Keratinocyte (primary cell): ENCODE measurements around the gene DUSP8. TPM values are rescaled to one million over a fixed set of nuclear protein-coding genes. Genes with fewer than 3 reads are reported as not detected.

ENCODE experiments used
- DNase-seq: peaks from one replicate; pipeline ENCODE4 v3.0.0-alpha.2; 2011; ENCODE audit warnings: low read depth, missing footprints, low spot score
- FAIRE-seq: peaks from 2 replicates; lab custom pipeline; 2011; peaks lifted over from hg19 to GRCh38; lab: Jason Lieb, UNC
- H2AFZ ChIP-seq: 2 replicates; pipeline ENCODE4 v1.6.0; 2012; ENCODE audit warnings: low read length, control low read depth, inconsistent platforms; ENCODE audit not compliant: control insufficient read depth
- H3K27ac ChIP-seq: 2 replicates; pipeline ENCODE4 v1.5.1; 2011; ENCODE audit warnings: low read length; ENCODE audit not compliant: control insufficient read depth, insufficient read depth
- H3K27me3 ChIP-seq: 3 replicates; pipeline ENCODE4 v1.6.0; 2011; ENCODE audit warnings: low read length; ENCODE audit not compliant: control insufficient read depth, insufficient read depth; ENCODE audit errors: extremely low read depth
- H3K36me3 ChIP-seq, 2 experiments: 2 replicates in 1 of 2; 3 replicates in 1 of 2; pipeline ENCODE4 v1.5.1; 2011; ENCODE audit warnings: low read length in 2 of 2, mild to moderate bottlenecking in 1 of 2; ENCODE audit not compliant: control insufficient read depth in 2 of 2, insufficient read depth in 2 of 2; ENCODE audit errors: extremely low read depth in 1 of 2
- H3K4me1 ChIP-seq: 3 replicates; pipeline ENCODE4 v1.5.1; 2011; ENCODE audit warnings: low read length; ENCODE audit not compliant: control insufficient read depth, insufficient read depth; ENCODE audit errors: extremely low read depth
- H3K4me2 ChIP-seq: 3 replicates; pipeline ENCODE4 v1.6.0; 2011; ENCODE audit warnings: low read depth, low read length; ENCODE audit not compliant: control insufficient read depth, insufficient read depth; ENCODE audit errors: extremely low read depth
- H3K4me3 ChIP-seq, 3 experiments: fragments of 200-600 bp in 1 of 3; sonication (generic) in 1 of 3; 2 replicates in 2 of 3; 3 replicates in 1 of 3; pipeline ENCODE4 v1.5.1; 2011 to 2016; ENCODE audit warnings: low read length in 3 of 3, mild to moderate bottlenecking in 3 of 3, control low read depth in 2 of 3, inconsistent platforms in 1 of 3, low read depth in 1 of 3, mixed read lengths in 1 of 3, mixed run types in 1 of 3, moderate library complexity in 1 of 3; ENCODE audit not compliant: control insufficient read depth in 2 of 3, insufficient read depth in 2 of 3; ENCODE audit errors: extremely low read depth in 1 of 3
- H3K79me2 ChIP-seq: 2 replicates; pipeline ENCODE4 v1.6.0; 2012; ENCODE audit warnings: low read length; ENCODE audit not compliant: control insufficient read depth, insufficient read depth
- H3K9ac ChIP-seq: 3 replicates; pipeline ENCODE4 v1.6.0; 2011; ENCODE audit warnings: low read length; ENCODE audit not compliant: control insufficient read depth, insufficient read depth; ENCODE audit errors: extremely low read depth
- H3K9me1 ChIP-seq: 3 replicates; pipeline ENCODE4 v1.6.0; 2011; ENCODE audit warnings: low read length; ENCODE audit not compliant: control insufficient read depth, insufficient read depth; ENCODE audit errors: extremely low read depth
- H3K9me3 ChIP-seq: 2 replicates; pipeline ENCODE4 v1.5.1; 2012; ENCODE audit warnings: low read depth, low read length; ENCODE audit not compliant: control insufficient read depth
- H4K20me1 ChIP-seq: 3 replicates; pipeline ENCODE4 v1.6.0; 2011; ENCODE audit warnings: low read length; ENCODE audit not compliant: control insufficient read depth, insufficient read depth; ENCODE audit errors: extremely low read depth
- CTCF ChIP-seq, 3 experiments: IDR thresholded peaks in 1 of 3; conservative IDR thresholded peaks in 1 of 3; optimal IDR thresholded peaks in 1 of 3; 2 replicates in 2 of 3; 3 replicates in 1 of 3; pipeline versions ENCODE3 to v1.5.1; 2011; ENCODE audit warnings: low read length in 3 of 3, mild to moderate bottlenecking in 3 of 3, moderate library complexity in 2 of 3, control low read depth in 1 of 3, inconsistent platforms in 1 of 3; ENCODE audit not compliant: insufficient read depth in 2 of 3; ENCODE audit errors: extremely low read depth in 1 of 3
- EZH2 ChIP-seq: IDR thresholded peaks from one replicate; pipeline ENCODE4 v1.6.1; 2012; ENCODE audit warnings: inconsistent platforms, mild to moderate bottlenecking, low read length, moderate library complexity
- dilution Hi-C: fragments of 300-500 bp; cut with MboI; formaldehyde crosslinking; loops from one replicate; pipeline ENCODE4 v1.7.0; 2020; ENCODE audit warnings: low sequenced_read_pairs; ENCODE audit not compliant: extremely low pct_ligation_motif_present
- polyA plus RNA-seq, 5 experiments: library from polyadenylated mRNA; depleted of rRNA in 3 of 5; stranded (reverse) in 3 of 5; stranded (forward) in 1 of 5; unstranded in 1 of 5; fragments of >200 nt; gene quantifications; 1 replicate in 1 of 5; 2 replicates in 3 of 5; 3 replicates in 1 of 5; pipeline versions ENCODE4 v1.2.1 to v1.2.3, GENCODE V29; 2011 to 2012; ENCODE audit warnings: missing spikeins in 2 of 5, low read depth in 1 of 5, low replicate concordance in 1 of 5

Gene DUSP8
- polyA plus RNA-seq, 1 donor (not counting 4 experiments of a cell fraction or from before 2014, with no cell fraction given), result 0.58 TPM

GRCh38 chr11:1506981-1507380 is 65.1 kb downstream of the DUSP8 start:
- Histone ChIP-seq H3K36me3 (no peaks in the 10 kb centered on the region), H3K4me1 (no peaks in the 10 kb centered on the region), H2AFZ (no peak overlapping the region), H3K4me3 (no peak overlapping the region), H3K9me1 (no peaks in the 10 kb centered on the region), H3K27me3 (no peaks in the 10 kb centered on the region), H3K4me2 (no peak overlapping the region), H3K9me3 (no peaks in the 10 kb centered on the region), H3K9ac (no peak overlapping the region), H4K20me1 (peaks cover 48% of the 10 kb centered on the region), H3K79me2 (peaks cover 73% of the 10 kb centered on the region), H3K27ac (no peak overlapping the region)
- TF ChIP-seq CTCF (optimal IDR thresholded peaks at IDR 0.05 in 1 of 3, IDR thresholded peaks at IDR 0.05 in 1 of 3, conservative IDR thresholded peaks at IDR 0.05 in 1 of 3; ENCODE audit: extremely low read depth in 1 of 3, insufficient read depth in 2 of 3, low read length in 3 of 3) (no peak), EZH2 (no peak)
- FAIRE-seq (no peak), DNase-seq (no peak)
- dilution Hi-C loops, result no loop called here

- H3K9me3 ChIP-seq, result no peaks in the 10 kb centered on the region
- H3K4me2 ChIP-seq, result no peak overlapping the region
- H3K4me1 ChIP-seq, result no peaks in the 10 kb centered on the region
- no peaks in the 10 kb centered on the region for H3K9me1 ChIP-seq
- dilution Hi-C loops, result no loop called here
- H3K27me3 ChIP-seq, result no peaks in the 10 kb centered on the region
- TF ChIP-seq CTCF (optimal IDR thresholded peaks at IDR 0.05 in 1 of 3, IDR thresholded peaks at IDR 0.05 in 1 of 3, conservative IDR thresholded peaks at IDR 0.05 in 1 of 3; ENCODE audit: extremely low read depth in 1 of 3, insufficient read depth in 2 of 3, low read length in 3 of 3) (no peak), EZH2 (no peak)
- no peak overlapping the region for H2AFZ ChIP-seq
- H3K27ac ChIP-seq, result no peak overlapping the region
- no peak overlapping the region for H3K4me3 ChIP-seq
- H3K9ac ChIP-seq, result no peak overlapping the region
- DNase-seq (no peak), FAIRE-seq (no peak)
- H4K20me1 ChIP-seq, result peaks cover 53% of the 10 kb centered on the region
- no peaks in the 10 kb centered on the region for H3K36me3 ChIP-seq
- H3K79me2 ChIP-seq, result peaks cover 83% of the 10 kb centered on the region
Observed at GRCh38 chr11:1505480-1505879, 66.6 kb downstream of the DUSP8 start.
